Right cardiac atrium (tissue), 5 donors: Measurements from ENCODE around the gene DDX60. TPM values are rescaled to one million over a fixed set of nuclear protein-coding genes. Genes with fewer than 3 reads are reported as not detected.

Source experiments
- ATAC-seq, 2 donors: fragments of 200-7000 bp; cut with Tn5 transposase; one replicate each; pipeline versions ENCODE4 v1.8.0 to v1.9.1; 2020; ENCODE audit warnings: moderate library complexity in 2 of 2, mild to moderate bottlenecking in 1 of 2
- DNase-seq, 3 donors: peaks; one replicate each; pipeline ENCODE4 v3.0.0-alpha.2; 2020
- H3K27ac ChIP-seq: one replicate; pipeline ENCODE4 v1.5.1; 2013; ENCODE audit warnings: mild to moderate bottlenecking, low read length, control low read depth, moderate library complexity
- H3K27me3 ChIP-seq: one replicate; pipeline ENCODE4 v1.6.1; 2013; ENCODE audit not compliant: control insufficient read depth, insufficient read depth
- H3K4me1 ChIP-seq: one replicate; pipeline ENCODE4 v1.6.1; 2013; ENCODE audit warnings: low read length; ENCODE audit not compliant: control insufficient read depth, insufficient read depth
- H3K4me3 ChIP-seq: one replicate; pipeline ENCODE4 v1.5.1; 2013; ENCODE audit warnings: low read length, control low read depth
- H3K9me3 ChIP-seq: one replicate; pipeline ENCODE4 v1.6.1; 2013; ENCODE audit warnings: low read length; ENCODE audit not compliant: control insufficient read depth
- WGBS: extraction: QIAGEN DNeasy Blood & Tissue Kit; methylation state at CpG from one replicate; pipeline ENCODE4 v1.1.7; 2013; 5-methylcytosine and 5-hydroxymethylcytosine counted together
- intact Hi-C, 4 donors: fragments of 100-400 bp; cut with DNase I; formaldehyde crosslinking; loops; one replicate each; pipeline versions ENCODE4 v1.11.0 to v1.14.0; 2022 to 2023
- long read RNA-seq, 4 donors: library from polyadenylated mRNA; unstranded; transcript quantifications; one replicate each; pipeline ENCODE4 v2.0.0, GENCODE V29; 2020 to 2021
- polyA plus RNA-seq: library from polyadenylated mRNA; stranded (reverse); fragments of 200-250 nt; gene quantifications from one replicate; pipeline ENCODE4 v1.2.3, GENCODE V29; 2013
- total RNA-seq, 4 donors: library from RNA; stranded (reverse); fragmentation: NEBNext Ultra II Directional; extraction: Animal tissue kit (Norgen Biotek cat#: 25700); gene quantifications; one replicate each; pipeline ENCODE4 v1.2.1, GENCODE V29; 2021
- donor health status: healthy with polysubstance abuse.
- donor health status: DM: no; HTN: yes; CAD: no.
- donor health status: DM: no; HTN: no; CAD: no.
- donor health status: DM: no; HTN: yes; CAD: no; lungs with severe emphysema.
- donor health status: DM: yes; HTN: yes; CAD: no.

The DDX60 gene, protein sequence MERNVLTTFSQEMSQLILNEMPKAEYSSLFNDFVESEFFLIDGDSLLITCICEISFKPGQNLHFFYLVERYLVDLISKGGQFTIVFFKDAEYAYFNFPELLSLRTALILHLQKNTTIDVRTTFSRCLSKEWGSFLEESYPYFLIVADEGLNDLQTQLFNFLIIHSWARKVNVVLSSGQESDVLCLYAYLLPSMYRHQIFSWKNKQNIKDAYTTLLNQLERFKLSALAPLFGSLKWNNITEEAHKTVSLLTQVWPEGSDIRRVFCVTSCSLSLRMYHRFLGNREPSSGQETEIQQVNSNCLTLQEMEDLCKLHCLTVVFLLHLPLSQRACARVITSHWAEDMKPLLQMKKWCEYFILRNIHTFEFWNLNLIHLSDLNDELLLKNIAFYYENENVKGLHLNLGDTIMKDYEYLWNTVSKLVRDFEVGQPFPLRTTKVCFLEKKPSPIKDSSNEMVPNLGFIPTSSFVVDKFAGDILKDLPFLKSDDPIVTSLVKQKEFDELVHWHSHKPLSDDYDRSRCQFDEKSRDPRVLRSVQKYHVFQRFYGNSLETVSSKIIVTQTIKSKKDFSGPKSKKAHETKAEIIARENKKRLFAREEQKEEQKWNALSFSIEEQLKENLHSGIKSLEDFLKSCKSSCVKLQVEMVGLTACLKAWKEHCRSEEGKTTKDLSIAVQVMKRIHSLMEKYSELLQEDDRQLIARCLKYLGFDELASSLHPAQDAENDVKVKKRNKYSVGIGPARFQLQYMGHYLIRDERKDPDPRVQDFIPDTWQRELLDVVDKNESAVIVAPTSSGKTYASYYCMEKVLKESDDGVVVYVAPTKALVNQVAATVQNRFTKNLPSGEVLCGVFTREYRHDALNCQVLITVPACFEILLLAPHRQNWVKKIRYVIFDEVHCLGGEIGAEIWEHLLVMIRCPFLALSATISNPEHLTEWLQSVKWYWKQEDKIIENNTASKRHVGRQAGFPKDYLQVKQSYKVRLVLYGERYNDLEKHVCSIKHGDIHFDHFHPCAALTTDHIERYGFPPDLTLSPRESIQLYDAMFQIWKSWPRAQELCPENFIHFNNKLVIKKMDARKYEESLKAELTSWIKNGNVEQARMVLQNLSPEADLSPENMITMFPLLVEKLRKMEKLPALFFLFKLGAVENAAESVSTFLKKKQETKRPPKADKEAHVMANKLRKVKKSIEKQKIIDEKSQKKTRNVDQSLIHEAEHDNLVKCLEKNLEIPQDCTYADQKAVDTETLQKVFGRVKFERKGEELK (N-terminal part only)
- 10 to 100 TPM in 2 of 4 donors, 1 to 10 TPM in 2; 9.2 to 14.7 (median 10.1) TPM for total RNA-seq
- 4.6 TPM for polyA plus RNA-seq
- long read RNA-seq, donor 1, full-length matches to known transcripts, result 3 of 3 reads
- long read RNA-seq, donor 1, partial matches to known transcripts, result 0 of 3 reads
- long read RNA-seq, donor 1, other reads (novel, unspliced or antisense), result 0 of 3 reads
- long read RNA-seq, donor 2, full-length matches to known transcripts, result 4 of 4 reads
- long read RNA-seq, donor 2, partial matches to known transcripts, result 0 of 4 reads
- long read RNA-seq, donor 2, other reads (novel, unspliced or antisense), result 0 of 4 reads
- long read RNA-seq, donor 3, full-length matches to known transcripts, result 3 of 20 reads
- long read RNA-seq, donor 3, partial matches to known transcripts, result 12 of 20 reads
- long read RNA-seq, donor 3, other reads (novel, unspliced or antisense), result 5 of 20 reads
- long read RNA-seq, donor 4, full-length matches to known transcripts, result 2 of 3 reads
- long read RNA-seq, donor 4, partial matches to known transcripts, result 0 of 3 reads
- long read RNA-seq, donor 4, other reads (novel, unspliced or antisense), result 1 of 3 reads

DNA sequence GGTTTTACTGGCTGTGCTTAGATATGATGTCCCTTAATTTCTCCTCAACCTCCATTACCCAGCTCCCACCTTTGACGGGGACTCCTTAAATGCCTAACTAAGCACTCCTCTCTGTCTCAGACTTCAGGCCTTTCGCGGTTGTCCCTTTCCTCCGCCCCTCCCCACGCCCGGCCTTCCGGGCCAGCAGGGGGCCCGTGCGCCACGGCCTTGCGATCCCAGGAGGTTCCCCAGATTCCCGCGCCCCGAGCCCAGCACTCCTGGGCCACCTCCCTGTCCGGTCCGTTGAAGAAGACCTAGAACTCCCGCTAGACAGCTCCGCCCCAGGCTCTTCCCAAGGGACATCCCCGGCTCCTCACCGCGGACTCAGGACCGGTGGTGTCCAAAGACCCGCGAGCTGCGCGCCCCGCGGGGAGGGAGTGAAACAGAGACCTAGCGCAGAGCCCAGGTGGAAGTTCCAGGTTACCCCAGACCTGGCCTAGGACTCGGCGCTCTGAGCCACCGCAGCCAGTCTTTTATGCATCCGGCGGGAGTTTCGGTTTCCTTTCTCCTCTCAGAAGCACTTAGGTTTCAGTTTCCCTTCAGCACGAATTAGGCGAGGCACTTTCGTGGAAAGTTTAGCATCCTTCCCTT is at the start of gene DDX60:
Gene DDX60, minus strand, starts transcription at position 487 of the 630 bp plus-strand sequence. CDS start 7,493 bp downstream, outside the sequence.
- DNase-seq (peak; percentile 82 to 90 (median 88)), ATAC-seq (peak; percentile 95 to 97)
- Histone ChIP-seq H3K9me3 (no peaks in the 10 kb centered on the region), H3K4me3 (peak within 1 kb of the TSS; percentile 100), H3K4me1 (no peaks in the 10 kb centered on the region), H3K27me3 (no peaks in the 10 kb centered on the region), H3K27ac (peak within 1 kb of the TSS; percentile 100)
- WGBS, result 1% methylated on average over 38 of the region's 38 CpGs
- intact Hi-C loops, result no loop called here

DNA sequence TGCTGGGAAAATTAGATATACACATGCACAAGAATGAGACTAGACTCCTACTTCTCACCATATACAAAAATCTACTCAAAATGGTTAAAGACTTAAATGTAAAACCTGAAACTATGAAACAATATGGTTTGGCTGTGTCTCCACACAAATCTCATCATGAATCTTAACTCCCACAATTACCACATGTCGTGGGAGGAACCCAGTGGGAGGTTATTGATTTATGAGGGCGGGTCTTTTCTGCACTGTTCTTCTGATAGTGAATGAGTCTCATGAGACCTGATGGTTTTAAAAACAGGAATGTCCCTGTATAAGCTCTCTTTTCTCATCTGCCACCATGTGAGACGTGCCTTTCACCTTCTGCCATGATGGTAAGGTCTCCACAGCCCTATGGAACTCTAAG is 48.5 kb upstream of the DDX60 start:
- no peak for DNase-seq
- Histone ChIP-seq H3K4me3 (no peak overlapping the region), H3K27ac (no peak overlapping the region), H3K4me1 (no peaks in the 10 kb centered on the region), H3K27me3 (no peaks in the 10 kb centered on the region), H3K9me3 (no peaks in the 10 kb centered on the region)
- ATAC-seq, result no peak
- intact Hi-C loops, result no loop called here
- 92% methylated on average over 3 of the region's 3 CpGs for WGBS

- H3K27ac ChIP-seq, result no peak overlapping the region
- DNase-seq (no peak), ATAC-seq (peak in 1 of 2 donors; percentile 24)
- 68% methylated on average over 4 of the region's 4 CpGs for WGBS
- intact Hi-C loops, result no loop called here
- no peaks in the 10 kb centered on the region for H3K27me3 ChIP-seq
- no peak overlapping the region for H3K4me3 ChIP-seq
- H3K9me3 ChIP-seq, result no peaks in the 10 kb centered on the region
- no peaks in the 10 kb centered on the region for H3K4me1 ChIP-seq
Observed at GRCh38 chr4:168362025-168362401, 43.5 kb upstream of the DDX60 start.

- H3K27ac ChIP-seq, result no peak overlapping the region
- WGBS, result 84% methylated on average over 2 of the region's 2 CpGs
- H3K9me3 ChIP-seq, result no peaks in the 10 kb centered on the region
- intact Hi-C loops, result no loop called here
- no peaks in the 10 kb centered on the region for H3K27me3 ChIP-seq
- H3K4me3 ChIP-seq, result no peak overlapping the region
- ATAC-seq (no peak), DNase-seq (no peak)
- H3K4me1 ChIP-seq, result no peaks in the 10 kb centered on the region
Observed at GRCh38 chr4:168361365-168362024, 42.9 kb upstream of the DDX60 start.

DNA sequence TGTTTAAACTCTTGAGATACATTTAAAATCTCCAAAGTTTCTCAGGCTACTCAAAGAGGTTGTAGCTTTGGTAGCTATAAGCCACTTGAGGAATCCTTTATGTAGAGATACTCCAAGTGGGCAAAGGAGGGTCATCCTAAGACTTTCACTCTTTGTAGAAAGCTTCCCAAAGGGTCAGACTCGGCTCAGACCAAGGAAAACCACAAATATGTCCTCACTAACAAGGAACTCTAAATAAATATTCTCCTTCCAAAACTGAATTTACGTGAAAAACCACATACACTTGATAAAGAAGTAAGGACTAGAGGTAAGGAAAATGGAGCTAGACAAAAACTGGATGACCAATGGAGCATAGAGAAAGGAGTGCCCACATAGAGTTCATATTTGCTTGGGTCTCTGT is 41.7 kb upstream of the DDX60 start:
- Histone ChIP-seq H3K9me3 (no peaks in the 10 kb centered on the region), H3K27ac (no peak overlapping the region), H3K4me1 (no peaks in the 10 kb centered on the region), H3K4me3 (no peak overlapping the region), H3K27me3 (no peaks in the 10 kb centered on the region)
- DNase-seq (no peak), ATAC-seq (no peak)
- 95% methylated on average over 2 of the region's 2 CpGs for whole genome bisulfite sequencing
- intact Hi-C loops, result no loop called here

DNA sequence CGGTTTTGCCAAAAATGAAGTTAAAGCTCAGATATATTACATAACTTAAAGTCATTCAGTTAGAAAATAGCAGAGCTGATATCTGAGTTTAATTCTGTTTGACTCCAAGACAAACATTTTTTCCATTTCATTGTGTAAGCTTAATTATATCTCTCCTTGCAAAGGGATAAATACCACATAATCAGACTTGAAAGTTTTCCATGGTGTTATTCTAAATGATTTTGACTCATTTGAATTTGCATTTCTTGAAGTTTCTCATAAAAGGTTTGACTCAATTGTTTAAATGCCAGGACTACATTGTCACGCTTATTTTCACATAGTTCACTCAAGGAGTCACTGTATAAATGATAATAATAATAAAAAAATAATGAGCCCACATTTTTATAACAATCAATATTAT is 39.4 kb upstream of the DDX60 start:
- ATAC-seq (no peak), DNase-seq (no peak)
- Histone ChIP-seq H3K27ac (no peak overlapping the region), H3K4me3 (no peak overlapping the region), H3K9me3 (no peaks in the 10 kb centered on the region), H3K4me1 (peaks cover 2% of the 10 kb centered on the region), H3K27me3 (no peaks in the 10 kb centered on the region)
- intact Hi-C loops, result no loop called here
- WGBS, result 48% methylated on average over 2 of the region's 2 CpGs

- WGBS, result 91% methylated on average over 1 of the region's 1 CpG
- no peak for ATAC-seq
- H3K27ac ChIP-seq, result no peak overlapping the region
- H3K27me3 ChIP-seq, result no peaks in the 10 kb centered on the region
- no peak overlapping the region for H3K4me3 ChIP-seq
- peaks cover 2% of the 10 kb centered on the region for H3K4me1 ChIP-seq
- H3K9me3 ChIP-seq, result no peaks in the 10 kb centered on the region
- intact Hi-C loops, result no loop called here
- no peak for DNase-seq
Observed at GRCh38 chr4:168353746-168354145, 35.2 kb upstream of the DDX60 start.

- Histone ChIP-seq H3K9me3 (no peaks in the 10 kb centered on the region), H3K4me3 (no peak overlapping the region), H3K27me3 (no peaks in the 10 kb centered on the region), H3K27ac (no peak overlapping the region), H3K4me1 (no peaks in the 10 kb centered on the region)
- WGBS, result 59% methylated on average over 3 of the region's 3 CpGs
- intact Hi-C loops, result no loop called here
- no peak for DNase-seq
- ATAC-seq, result no peak
Observed at GRCh38 chr4:168337550-168337940, 19.0 kb upstream of the DDX60 start.

- DNase-seq (no peak), ATAC-seq (no peak)
- no peak overlapping the region for H3K27ac ChIP-seq
- intact Hi-C loops, result no loop called here
- H3K9me3 ChIP-seq, result no peaks in the 10 kb centered on the region
- no peaks in the 10 kb centered on the region for H3K27me3 ChIP-seq
- WGBS, result 79% methylated on average over 3 of the region's 3 CpGs
- H3K4me1 ChIP-seq, result no peaks in the 10 kb centered on the region
- no peak overlapping the region for H3K4me3 ChIP-seq
Observed at GRCh38 chr4:168336837-168337549, 18.4 kb upstream of the DDX60 start.
